Measurements from ENCODE around the gene GCLM.
"Not testable (repeated sequence)": the region's sequence is repeated elsewhere in the genome, so short reads cannot be mapped to it uniquely, and the experiment has no call there.

DNA sequence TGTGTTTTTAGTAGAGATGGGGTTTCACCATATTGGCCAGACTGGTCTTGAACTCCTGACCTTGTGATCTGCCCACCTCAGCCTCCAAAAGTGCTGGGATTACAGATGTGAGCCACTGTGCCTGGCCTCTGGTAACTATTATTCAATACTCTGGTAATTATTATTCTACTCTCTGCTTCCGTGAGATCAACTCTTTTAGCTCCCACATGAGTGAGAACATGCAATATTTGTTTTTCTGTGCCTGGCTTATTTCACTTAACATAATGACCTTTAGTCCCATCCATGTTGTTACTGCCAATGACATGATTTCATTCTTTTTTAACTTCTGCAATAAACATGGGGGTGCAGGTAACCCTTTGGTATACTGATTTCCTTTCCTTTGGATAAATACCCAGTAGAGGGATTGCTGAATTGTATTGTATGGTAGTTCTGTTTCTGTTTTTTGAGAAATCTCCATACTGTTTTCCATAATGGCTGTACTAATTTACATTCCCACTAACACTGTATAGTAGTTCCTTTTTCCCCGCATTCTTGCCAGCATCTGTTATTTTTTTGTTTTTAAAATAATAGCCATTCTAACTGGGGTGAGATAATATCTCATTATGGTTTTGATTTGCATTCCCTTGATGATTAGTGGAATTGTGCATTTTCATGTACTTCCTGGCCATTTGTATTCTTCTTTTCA lies 37.9 kb upstream of the GCLM start:
- TF ChIP-seq, protein P1, sequence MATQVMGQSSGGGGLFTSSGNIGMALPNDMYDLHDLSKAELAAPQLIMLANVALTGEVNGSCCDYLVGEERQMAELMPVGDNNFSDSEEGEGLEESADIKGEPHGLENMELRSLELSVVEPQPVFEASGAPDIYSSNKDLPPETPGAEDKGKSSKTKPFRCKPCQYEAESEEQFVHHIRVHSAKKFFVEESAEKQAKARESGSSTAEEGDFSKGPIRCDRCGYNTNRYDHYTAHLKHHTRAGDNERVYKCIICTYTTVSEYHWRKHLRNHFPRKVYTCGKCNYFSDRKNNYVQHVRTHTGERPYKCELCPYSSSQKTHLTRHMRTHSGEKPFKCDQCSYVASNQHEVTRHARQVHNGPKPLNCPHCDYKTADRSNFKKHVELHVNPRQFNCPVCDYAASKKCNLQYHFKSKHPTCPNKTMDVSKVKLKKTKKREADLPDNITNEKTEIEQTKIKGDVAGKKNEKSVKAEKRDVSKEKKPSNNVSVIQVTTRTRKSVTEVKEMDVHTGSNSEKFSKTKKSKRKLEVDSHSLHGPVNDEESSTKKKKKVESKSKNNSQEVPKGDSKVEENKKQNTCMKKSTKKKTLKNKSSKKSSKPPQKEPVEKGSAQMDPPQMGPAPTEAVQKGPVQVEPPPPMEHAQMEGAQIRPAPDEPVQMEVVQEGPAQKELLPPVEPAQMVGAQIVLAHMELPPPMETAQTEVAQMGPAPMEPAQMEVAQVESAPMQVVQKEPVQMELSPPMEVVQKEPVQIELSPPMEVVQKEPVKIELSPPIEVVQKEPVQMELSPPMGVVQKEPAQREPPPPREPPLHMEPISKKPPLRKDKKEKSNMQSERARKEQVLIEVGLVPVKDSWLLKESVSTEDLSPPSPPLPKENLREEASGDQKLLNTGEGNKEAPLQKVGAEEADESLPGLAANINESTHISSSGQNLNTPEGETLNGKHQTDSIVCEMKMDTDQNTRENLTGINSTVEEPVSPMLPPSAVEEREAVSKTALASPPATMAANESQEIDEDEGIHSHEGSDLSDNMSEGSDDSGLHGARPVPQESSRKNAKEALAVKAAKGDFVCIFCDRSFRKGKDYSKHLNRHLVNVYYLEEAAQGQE (IDR thresholded peaks at IDR 0.05), result not testable (repeated sequence)
- TF ChIP-seq, protein P2, sequence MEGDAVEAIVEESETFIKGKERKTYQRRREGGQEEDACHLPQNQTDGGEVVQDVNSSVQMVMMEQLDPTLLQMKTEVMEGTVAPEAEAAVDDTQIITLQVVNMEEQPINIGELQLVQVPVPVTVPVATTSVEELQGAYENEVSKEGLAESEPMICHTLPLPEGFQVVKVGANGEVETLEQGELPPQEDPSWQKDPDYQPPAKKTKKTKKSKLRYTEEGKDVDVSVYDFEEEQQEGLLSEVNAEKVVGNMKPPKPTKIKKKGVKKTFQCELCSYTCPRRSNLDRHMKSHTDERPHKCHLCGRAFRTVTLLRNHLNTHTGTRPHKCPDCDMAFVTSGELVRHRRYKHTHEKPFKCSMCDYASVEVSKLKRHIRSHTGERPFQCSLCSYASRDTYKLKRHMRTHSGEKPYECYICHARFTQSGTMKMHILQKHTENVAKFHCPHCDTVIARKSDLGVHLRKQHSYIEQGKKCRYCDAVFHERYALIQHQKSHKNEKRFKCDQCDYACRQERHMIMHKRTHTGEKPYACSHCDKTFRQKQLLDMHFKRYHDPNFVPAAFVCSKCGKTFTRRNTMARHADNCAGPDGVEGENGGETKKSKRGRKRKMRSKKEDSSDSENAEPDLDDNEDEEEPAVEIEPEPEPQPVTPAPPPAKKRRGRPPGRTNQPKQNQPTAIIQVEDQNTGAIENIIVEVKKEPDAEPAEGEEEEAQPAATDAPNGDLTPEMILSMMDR (IDR thresholded peaks at IDR 0.05), result not testable (repeated sequence)
- TF ChIP-seq POLR2A (IDR thresholded peaks at IDR 0.05; ENCODE audit: low read length); TFCP2L1 (CRISPR knock-in tag; IDR thresholded peaks at IDR 0.05); SMC3 (IDR thresholded peaks at IDR 0.05): not testable (repeated sequence)

Measured in A549 (cell line).